GM23338 (cell line): ENCODE measurements around the gene TTC28. TPM values are rescaled to one million over a fixed set of nuclear protein-coding genes. Genes with fewer than 3 reads are reported as not detected.

Experiments
- ATAC-seq: fragments of 200-7000 bp; cut with Tn5 transposase; 3 replicates; pipeline ENCODE4 v1.9.1; 2020
- DNase-seq: peaks from one replicate; pipeline ENCODE4 v3.0.0-alpha.2; 2015; ENCODE audit warnings: low spot score
- H2AFZ ChIP-seq: fragments of 200-600 bp; sonication (generic); 2 replicates; pipeline ENCODE4 v1.8.0; 2016; ENCODE audit warnings: antibody characterized with exemption, mild to moderate bottlenecking, moderate library complexity
- H3F3A ChIP-seq: fragments of 200-600 bp; sonication (generic); replicated peaks from 2 replicates; pipeline ENCODE4 v1.8.0; 2017; ENCODE audit warnings: antibody characterized with exemption, mixed run types, low read depth
- H3K27ac ChIP-seq: fragments of 200-600 bp; sonication (generic); 2 replicates; pipeline ENCODE4 v1.6.1; 2016; ENCODE audit warnings: low read depth
- H3K27me3 ChIP-seq: fragments of 200-600 bp; sonication (generic); 2 replicates; pipeline ENCODE4 v1.8.0; 2016; ENCODE audit warnings: mild to moderate bottlenecking, mixed run types, moderate library complexity; ENCODE audit not compliant: insufficient read depth
- H3K36me3 ChIP-seq: fragments of 200-600 bp; sonication (generic); 2 replicates; pipeline ENCODE4 v1.8.0; 2016; ENCODE audit warnings: mild to moderate bottlenecking; ENCODE audit not compliant: insufficient read depth
- H3K4me1 ChIP-seq: fragments of 200-600 bp; sonication (generic); 2 replicates; pipeline ENCODE4 v1.8.0; 2016; ENCODE audit warnings: mild to moderate bottlenecking, moderate library complexity; ENCODE audit not compliant: insufficient read depth
- H3K4me2 ChIP-seq: fragments of 200-600 bp; sonication (generic); 2 replicates; pipeline ENCODE4 v1.7.1; 2017; ENCODE audit warnings: mixed run types
- H3K4me3 ChIP-seq: fragments of 200-600 bp; sonication (generic); 2 replicates; pipeline ENCODE4 v1.6.1; 2016; ENCODE audit warnings: mixed run types
- H3K79me2 ChIP-seq: fragments of 200-600 bp; sonication (generic); replicated peaks from 2 replicates; pipeline ENCODE4 v1.8.0; 2017; ENCODE audit warnings: mild to moderate bottlenecking; ENCODE audit not compliant: insufficient read depth
- H3K9me2 ChIP-seq: fragments of 200-600 bp; sonication (generic); 2 replicates; pipeline ENCODE4 v1.8.0; 2017; ENCODE audit not compliant: insufficient read depth
- H4K20me1 ChIP-seq: fragments of 200-600 bp; sonication (generic); replicated peaks from 2 replicates; pipeline ENCODE4 v1.8.0; 2017; ENCODE audit warnings: mild to moderate bottlenecking; ENCODE audit not compliant: insufficient read depth
- H3K27ac Mint-ChIP-seq: 2 replicates; pipeline ENCODE4 v1.8.0; 2020; ENCODE audit warnings: inconsistent platforms, mild to moderate bottlenecking, moderate library complexity, mixed read lengths
- H3K27me3 Mint-ChIP-seq: 3 replicates; pipeline ENCODE4 v1.8.0; 2022; ENCODE audit warnings: low read depth, mild to moderate bottlenecking, moderate library complexity, mixed read lengths, inconsistent platforms; ENCODE audit not compliant: insufficient read depth, poor library complexity
- H3K36me3 Mint-ChIP-seq: 3 replicates; pipeline ENCODE4 v1.8.0; 2021; ENCODE audit warnings: low read depth, mild to moderate bottlenecking, inconsistent platforms, moderate library complexity, mixed read lengths
- H3K4me1 Mint-ChIP-seq: 3 replicates; pipeline ENCODE4 v1.8.0; 2020; ENCODE audit warnings: mild to moderate bottlenecking, inconsistent platforms, mixed read lengths
- H3K4me3 Mint-ChIP-seq: 3 replicates; pipeline ENCODE4 v1.8.0; 2021; ENCODE audit warnings: moderate library complexity, mild to moderate bottlenecking, inconsistent platforms, mixed read lengths
- H3K9me3 Mint-ChIP-seq: 3 replicates; pipeline ENCODE4 v1.8.0; 2020; ENCODE audit warnings: moderate library complexity, mild to moderate bottlenecking, inconsistent platforms, mixed read lengths
- CREB1 ChIP-seq: fragments of 250-450 bp; sonication (Bioruptor Pico); IDR thresholded peaks from 2 replicates; pipeline ENCODE4 v1.5.0; 2020; ENCODE audit warnings: low read depth, mild to moderate bottlenecking, moderate library complexity
- EZH2 ChIP-seq: fragments of 200-600 bp; sonication (generic); IDR thresholded peaks from one replicate; pipeline ENCODE4 v1.8.0; 2017; ENCODE audit warnings: antibody characterized with exemption, mild to moderate bottlenecking, low read depth; ENCODE audit not compliant: unreplicated experiment
- EZH2phosphoT487 ChIP-seq: fragments of 200-600 bp; sonication (generic); IDR thresholded peaks from one replicate; pipeline ENCODE4 v1.8.1; 2018; ENCODE audit warnings: antibody characterized with exemption; ENCODE audit not compliant: unreplicated experiment
- JUNB ChIP-seq: IDR thresholded peaks from one replicate; pipeline ENCODE4 v1.6.1; 2016; ENCODE audit warnings: antibody characterized with exemption; ENCODE audit not compliant: unreplicated experiment
- NANOG ChIP-seq: IDR thresholded peaks from 2 replicates; pipeline ENCODE4 v1.6.1; 2016; ENCODE audit warnings: antibody characterized with exemption, borderline replicate concordance
- POLR2AphosphoS5 ChIP-seq: IDR thresholded peaks from 2 replicates; pipeline ENCODE4 v1.6.1; 2016; ENCODE audit warnings: antibody characterized with exemption, low read depth
- STAT1 ChIP-seq: IDR thresholded peaks from one replicate; pipeline ENCODE4 v1.6.1; 2016; ENCODE audit warnings: antibody characterized with exemption; ENCODE audit not compliant: unreplicated experiment
- ZNF114 ChIP-seq: fragments of 250-450 bp; sonication (Bioruptor Pico); IDR thresholded peaks from 2 replicates; pipeline ENCODE4 v1.5.0; 2020; ENCODE audit warnings: mild to moderate bottlenecking, moderate library complexity
- ZNF331 ChIP-seq: fragments of 250-450 bp; sonication (Bioruptor Pico); IDR thresholded peaks from 2 replicates; pipeline ENCODE4 v1.5.0; 2020; ENCODE audit warnings: low read depth, mild to moderate bottlenecking, moderate library complexity
- polyA plus RNA-seq: library from polyadenylated mRNA; unstranded; fragments of >200 nt; fragmentation: Nextera tagmentation; extraction: Ambion mirVana; gene quantifications from 2 replicates; pipeline ENCODE4 v1.2.1, GENCODE V29; 2016
- total RNA-seq: library from RNA; depleted of rRNA; stranded (reverse); fragments of >200 nt; shearing (Covaris generic); gene quantifications from 2 replicates; pipeline ENCODE4 v1.2.3, GENCODE V29; 2014
- TF ChIP-seq, protein P1 (sequence below): IDR thresholded peaks from one replicate; pipeline ENCODE4 v1.6.1; 2018; ENCODE audit warnings: antibody characterized with exemption; ENCODE audit not compliant: unreplicated experiment
- TF ChIP-seq, protein P2 (sequence below), 2 experiments: fragments of 200-600 bp in 1 of 2; sonication (generic) in 1 of 2; conservative IDR thresholded peaks; 2 replicates each; pipeline versions ENCODE4 v1.5.1 to v1.6.1; 2016 to 2017; ENCODE audit warnings: antibody characterized with exemption in 2 of 2, low read depth in 2 of 2, mild to moderate bottlenecking in 2 of 2, moderate library complexity in 1 of 2
- TF ChIP-seq, protein P3 (sequence below): IDR thresholded peaks from 2 replicates; pipeline ENCODE4 v1.6.1; 2016; ENCODE audit warnings: antibody characterized with exemption
- TF ChIP-seq, protein P4 (sequence below): fragments of 250-450 bp; sonication (Bioruptor Pico); IDR thresholded peaks from 2 replicates; pipeline ENCODE4 v1.5.0; 2020; ENCODE audit warnings: mild to moderate bottlenecking, moderate library complexity

The TTC28 gene
- total and polyA plus RNA-seq, 2 experiments from 2014 or later = 4.5 to 16.1 TPM

DNA sequence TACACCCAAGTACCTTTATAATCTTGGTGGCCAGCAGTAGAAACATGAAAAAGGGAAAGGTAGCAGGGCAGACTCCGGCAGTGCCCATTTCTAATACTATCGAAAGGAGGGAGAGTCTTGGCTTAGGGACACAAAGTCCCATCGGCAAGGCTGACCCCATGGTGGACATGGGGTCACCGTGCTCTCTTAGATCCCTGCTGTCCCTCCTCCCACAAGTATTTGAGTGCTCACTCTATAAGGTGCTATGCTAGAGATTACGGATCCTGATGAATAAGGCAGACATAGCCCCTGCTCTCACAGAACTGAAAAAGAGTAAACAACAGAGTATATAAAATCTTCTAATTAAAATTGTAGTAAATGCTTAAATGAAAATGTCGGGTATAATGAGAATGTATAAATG is 588.2 kb downstream of the TTC28 start:
- Histone ChIP-seq H3K4me3 (no peak overlapping the region), H3K4me1 (no peaks in the 10 kb centered on the region), H3K4me2 (no peak overlapping the region), H3K27ac (no peak overlapping the region), H4K20me1 (no peaks in the 10 kb centered on the region), H3K36me3 (no peaks in the 10 kb centered on the region), H2AFZ (no peak overlapping the region), H3K27me3 (no peaks in the 10 kb centered on the region), H3K79me2 (no peaks in the 10 kb centered on the region), H3F3A (no peaks in the 10 kb centered on the region), H3K9me2 (no peaks in the 10 kb centered on the region)
- DNase-seq (no peak), ATAC-seq (no peak)
- Mint-ChIP-seq H3K27me3 (peaks cover 5% of the 10 kb centered on the region), H3K4me1 (no peaks in the 10 kb centered on the region), H3K36me3 (peaks cover 10% of the 10 kb centered on the region; the same call in 2 of the 3 replicates), H3K4me3 (no peak overlapping the region), H3K9me3 (peaks cover 11% of the 10 kb centered on the region; the same call in 2 of the 3 replicates), H3K27ac (no peak overlapping the region)
- TF ChIP-seq EZH2 (no peak), JUNB (no peak), STAT1 (no peak), ZNF331 (CRISPR knock-in tag) (no peak), POLR2AphosphoS5 (no peak), EZH2phosphoT487 (no peak), CREB1 (no peak), NANOG (no peak), ZNF114 (CRISPR knock-in tag) (no peak)
- TF ChIP-seq, protein P1, sequence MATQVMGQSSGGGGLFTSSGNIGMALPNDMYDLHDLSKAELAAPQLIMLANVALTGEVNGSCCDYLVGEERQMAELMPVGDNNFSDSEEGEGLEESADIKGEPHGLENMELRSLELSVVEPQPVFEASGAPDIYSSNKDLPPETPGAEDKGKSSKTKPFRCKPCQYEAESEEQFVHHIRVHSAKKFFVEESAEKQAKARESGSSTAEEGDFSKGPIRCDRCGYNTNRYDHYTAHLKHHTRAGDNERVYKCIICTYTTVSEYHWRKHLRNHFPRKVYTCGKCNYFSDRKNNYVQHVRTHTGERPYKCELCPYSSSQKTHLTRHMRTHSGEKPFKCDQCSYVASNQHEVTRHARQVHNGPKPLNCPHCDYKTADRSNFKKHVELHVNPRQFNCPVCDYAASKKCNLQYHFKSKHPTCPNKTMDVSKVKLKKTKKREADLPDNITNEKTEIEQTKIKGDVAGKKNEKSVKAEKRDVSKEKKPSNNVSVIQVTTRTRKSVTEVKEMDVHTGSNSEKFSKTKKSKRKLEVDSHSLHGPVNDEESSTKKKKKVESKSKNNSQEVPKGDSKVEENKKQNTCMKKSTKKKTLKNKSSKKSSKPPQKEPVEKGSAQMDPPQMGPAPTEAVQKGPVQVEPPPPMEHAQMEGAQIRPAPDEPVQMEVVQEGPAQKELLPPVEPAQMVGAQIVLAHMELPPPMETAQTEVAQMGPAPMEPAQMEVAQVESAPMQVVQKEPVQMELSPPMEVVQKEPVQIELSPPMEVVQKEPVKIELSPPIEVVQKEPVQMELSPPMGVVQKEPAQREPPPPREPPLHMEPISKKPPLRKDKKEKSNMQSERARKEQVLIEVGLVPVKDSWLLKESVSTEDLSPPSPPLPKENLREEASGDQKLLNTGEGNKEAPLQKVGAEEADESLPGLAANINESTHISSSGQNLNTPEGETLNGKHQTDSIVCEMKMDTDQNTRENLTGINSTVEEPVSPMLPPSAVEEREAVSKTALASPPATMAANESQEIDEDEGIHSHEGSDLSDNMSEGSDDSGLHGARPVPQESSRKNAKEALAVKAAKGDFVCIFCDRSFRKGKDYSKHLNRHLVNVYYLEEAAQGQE = no peak
- TF ChIP-seq, protein P2, sequence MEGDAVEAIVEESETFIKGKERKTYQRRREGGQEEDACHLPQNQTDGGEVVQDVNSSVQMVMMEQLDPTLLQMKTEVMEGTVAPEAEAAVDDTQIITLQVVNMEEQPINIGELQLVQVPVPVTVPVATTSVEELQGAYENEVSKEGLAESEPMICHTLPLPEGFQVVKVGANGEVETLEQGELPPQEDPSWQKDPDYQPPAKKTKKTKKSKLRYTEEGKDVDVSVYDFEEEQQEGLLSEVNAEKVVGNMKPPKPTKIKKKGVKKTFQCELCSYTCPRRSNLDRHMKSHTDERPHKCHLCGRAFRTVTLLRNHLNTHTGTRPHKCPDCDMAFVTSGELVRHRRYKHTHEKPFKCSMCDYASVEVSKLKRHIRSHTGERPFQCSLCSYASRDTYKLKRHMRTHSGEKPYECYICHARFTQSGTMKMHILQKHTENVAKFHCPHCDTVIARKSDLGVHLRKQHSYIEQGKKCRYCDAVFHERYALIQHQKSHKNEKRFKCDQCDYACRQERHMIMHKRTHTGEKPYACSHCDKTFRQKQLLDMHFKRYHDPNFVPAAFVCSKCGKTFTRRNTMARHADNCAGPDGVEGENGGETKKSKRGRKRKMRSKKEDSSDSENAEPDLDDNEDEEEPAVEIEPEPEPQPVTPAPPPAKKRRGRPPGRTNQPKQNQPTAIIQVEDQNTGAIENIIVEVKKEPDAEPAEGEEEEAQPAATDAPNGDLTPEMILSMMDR (conservative IDR thresholded peaks at IDR 0.05; ENCODE audit: low read depth in 2 of 2) = no peak
- TF ChIP-seq, protein P3, sequence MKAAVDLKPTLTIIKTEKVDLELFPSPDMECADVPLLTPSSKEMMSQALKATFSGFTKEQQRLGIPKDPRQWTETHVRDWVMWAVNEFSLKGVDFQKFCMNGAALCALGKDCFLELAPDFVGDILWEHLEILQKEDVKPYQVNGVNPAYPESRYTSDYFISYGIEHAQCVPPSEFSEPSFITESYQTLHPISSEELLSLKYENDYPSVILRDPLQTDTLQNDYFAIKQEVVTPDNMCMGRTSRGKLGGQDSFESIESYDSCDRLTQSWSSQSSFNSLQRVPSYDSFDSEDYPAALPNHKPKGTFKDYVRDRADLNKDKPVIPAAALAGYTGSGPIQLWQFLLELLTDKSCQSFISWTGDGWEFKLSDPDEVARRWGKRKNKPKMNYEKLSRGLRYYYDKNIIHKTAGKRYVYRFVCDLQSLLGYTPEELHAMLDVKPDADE = no peak
- TF ChIP-seq, protein P4, sequence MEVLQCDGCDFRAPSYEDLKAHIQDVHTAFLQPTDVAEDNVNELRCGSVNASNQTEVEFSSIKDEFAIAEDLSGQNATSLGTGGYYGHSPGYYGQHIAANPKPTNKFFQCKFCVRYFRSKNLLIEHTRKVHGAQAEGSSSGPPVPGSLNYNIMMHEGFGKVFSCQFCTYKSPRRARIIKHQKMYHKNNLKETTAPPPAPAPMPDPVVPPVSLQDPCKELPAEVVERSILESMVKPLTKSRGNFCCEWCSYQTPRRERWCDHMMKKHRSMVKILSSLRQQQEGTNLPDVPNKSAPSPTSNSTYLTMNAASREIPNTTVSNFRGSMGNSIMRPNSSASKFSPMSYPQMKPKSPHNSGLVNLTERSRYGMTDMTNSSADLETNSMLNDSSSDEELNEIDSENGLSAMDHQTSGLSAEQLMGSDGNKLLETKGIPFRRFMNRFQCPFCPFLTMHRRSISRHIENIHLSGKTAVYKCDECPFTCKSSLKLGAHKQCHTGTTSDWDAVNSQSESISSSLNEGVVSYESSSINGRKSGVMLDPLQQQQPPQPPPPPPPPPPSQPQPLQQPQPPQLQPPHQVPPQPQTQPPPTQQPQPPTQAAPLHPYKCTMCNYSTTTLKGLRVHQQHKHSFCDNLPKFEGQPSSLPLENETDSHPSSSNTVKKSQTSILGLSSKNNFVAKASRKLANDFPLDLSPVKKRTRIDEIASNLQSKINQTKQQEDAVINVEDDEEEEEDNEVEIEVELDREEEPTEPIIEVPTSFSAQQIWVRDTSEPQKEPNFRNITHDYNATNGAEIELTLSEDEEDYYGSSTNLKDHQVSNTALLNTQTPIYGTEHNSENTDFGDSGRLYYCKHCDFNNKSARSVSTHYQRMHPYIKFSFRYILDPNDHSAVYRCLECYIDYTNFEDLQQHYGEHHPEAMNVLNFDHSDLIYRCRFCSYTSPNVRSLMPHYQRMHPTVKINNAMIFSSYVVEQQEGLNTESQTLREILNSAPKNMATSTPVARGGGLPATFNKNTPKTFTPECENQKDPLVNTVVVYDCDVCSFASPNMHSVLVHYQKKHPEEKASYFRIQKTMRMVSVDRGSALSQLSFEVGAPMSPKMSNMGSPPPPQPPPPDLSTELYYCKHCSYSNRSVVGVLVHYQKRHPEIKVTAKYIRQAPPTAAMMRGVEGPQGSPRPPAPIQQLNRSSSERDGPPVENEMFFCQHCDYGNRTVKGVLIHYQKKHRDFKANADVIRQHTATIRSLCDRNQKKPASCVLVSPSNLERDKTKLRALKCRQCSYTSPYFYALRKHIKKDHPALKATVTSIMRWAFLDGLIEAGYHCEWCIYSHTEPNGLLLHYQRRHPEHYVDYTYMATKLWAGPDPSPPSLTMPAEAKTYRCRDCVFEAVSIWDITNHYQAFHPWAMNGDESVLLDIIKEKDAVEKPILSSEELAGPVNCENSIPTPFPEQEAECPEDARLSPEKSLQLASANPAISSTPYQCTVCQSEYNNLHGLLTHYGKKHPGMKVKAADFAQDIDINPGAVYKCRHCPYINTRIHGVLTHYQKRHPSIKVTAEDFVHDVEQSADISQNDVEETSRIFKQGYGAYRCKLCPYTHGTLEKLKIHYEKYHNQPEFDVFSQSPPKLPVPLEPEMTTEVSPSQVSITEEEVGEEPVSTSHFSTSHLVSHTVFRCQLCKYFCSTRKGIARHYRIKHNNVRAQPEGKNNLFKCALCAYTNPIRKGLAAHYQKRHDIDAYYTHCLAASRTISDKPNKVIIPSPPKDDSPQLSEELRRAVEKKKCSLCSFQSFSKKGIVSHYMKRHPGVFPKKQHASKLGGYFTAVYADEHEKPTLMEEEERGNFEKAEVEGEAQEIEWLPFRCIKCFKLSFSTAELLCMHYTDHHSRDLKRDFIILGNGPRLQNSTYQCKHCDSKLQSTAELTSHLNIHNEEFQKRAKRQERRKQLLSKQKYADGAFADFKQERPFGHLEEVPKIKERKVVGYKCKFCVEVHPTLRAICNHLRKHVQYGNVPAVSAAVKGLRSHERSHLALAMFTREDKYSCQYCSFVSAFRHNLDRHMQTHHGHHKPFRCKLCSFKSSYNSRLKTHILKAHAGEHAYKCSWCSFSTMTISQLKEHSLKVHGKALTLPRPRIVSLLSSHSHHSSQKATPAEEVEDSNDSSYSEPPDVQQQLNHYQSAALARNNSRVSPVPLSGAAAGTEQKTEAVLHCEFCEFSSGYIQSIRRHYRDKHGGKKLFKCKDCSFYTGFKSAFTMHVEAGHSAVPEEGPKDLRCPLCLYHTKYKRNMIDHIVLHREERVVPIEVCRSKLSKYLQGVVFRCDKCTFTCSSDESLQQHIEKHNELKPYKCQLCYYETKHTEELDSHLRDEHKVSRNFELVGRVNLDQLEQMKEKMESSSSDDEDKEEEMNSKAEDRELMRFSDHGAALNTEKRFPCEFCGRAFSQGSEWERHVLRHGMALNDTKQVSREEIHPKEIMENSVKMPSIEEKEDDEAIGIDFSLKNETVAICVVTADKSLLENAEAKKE = no peak
